Right atrium auricular region (tissue), 2 donors: ENCODE data around the gene RNF5. TPM values are rescaled to one million over a fixed set of nuclear protein-coding genes. Genes with fewer than 3 reads are reported as not detected.

Experiments used
- DNase-seq: peaks from one replicate; pipeline ENCODE4 v3.0.0-alpha.2; 2019; ENCODE audit warnings: low spot score
- H3K27ac ChIP-seq, 2 donors: fragments of 200-600 bp; sonication (generic); 1 replicate in 1 of 2; 2 replicates in 1 of 2; pipeline ENCODE4 v1.5.1; 2016 to 2019
- H3K27me3 ChIP-seq, 2 donors: fragments of 200-600 bp; sonication (generic); one replicate each; pipeline versions ENCODE4 v1.5.1 to v1.6.0; 2017 to 2019
- H3K36me3 ChIP-seq: fragments of 200-600 bp; sonication (generic); one replicate; pipeline ENCODE4 v1.5.1; 2016
- H3K4me1 ChIP-seq, 2 donors: fragments of 200-600 bp; sonication (generic); one replicate each; pipeline versions ENCODE4 v1.5.1 to v1.6.0; 2017 to 2019
- H3K4me3 ChIP-seq, 2 donors: fragments of 200-600 bp; sonication (generic); 1 replicate in 1 of 2; 2 replicates in 1 of 2; pipeline ENCODE4 v1.5.1; 2017 to 2019; ENCODE audit warnings: mild to moderate bottlenecking in 1 of 2, moderate library complexity in 1 of 2
- H3K9me3 ChIP-seq, 2 donors: fragments of 200-600 bp; sonication (generic); one replicate each; pipeline ENCODE4 v1.5.1; 2019
- total RNA-seq, 2 donors: library from RNA; depleted of rRNA; stranded (reverse); fragments of >200 nt; gene quantifications; one replicate each; pipeline ENCODE4 v1.1.0, GENCODE V29; 2016
- TF ChIP-seq, protein P1 (sequence below), 2 donors: fragments of 200-600 bp; sonication (generic); IDR thresholded peaks; one replicate each; pipeline ENCODE4 v1.5.1; 2019; ENCODE audit warnings: antibody characterized with exemption in 2 of 2

Gene RNF5, protein sequence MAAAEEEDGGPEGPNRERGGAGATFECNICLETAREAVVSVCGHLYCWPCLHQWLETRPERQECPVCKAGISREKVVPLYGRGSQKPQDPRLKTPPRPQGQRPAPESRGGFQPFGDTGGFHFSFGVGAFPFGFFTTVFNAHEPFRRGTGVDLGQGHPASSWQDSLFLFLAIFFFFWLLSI
- 100 to 1,000 TPM; 104 to 106 TPM for total RNA-seq

DNA sequence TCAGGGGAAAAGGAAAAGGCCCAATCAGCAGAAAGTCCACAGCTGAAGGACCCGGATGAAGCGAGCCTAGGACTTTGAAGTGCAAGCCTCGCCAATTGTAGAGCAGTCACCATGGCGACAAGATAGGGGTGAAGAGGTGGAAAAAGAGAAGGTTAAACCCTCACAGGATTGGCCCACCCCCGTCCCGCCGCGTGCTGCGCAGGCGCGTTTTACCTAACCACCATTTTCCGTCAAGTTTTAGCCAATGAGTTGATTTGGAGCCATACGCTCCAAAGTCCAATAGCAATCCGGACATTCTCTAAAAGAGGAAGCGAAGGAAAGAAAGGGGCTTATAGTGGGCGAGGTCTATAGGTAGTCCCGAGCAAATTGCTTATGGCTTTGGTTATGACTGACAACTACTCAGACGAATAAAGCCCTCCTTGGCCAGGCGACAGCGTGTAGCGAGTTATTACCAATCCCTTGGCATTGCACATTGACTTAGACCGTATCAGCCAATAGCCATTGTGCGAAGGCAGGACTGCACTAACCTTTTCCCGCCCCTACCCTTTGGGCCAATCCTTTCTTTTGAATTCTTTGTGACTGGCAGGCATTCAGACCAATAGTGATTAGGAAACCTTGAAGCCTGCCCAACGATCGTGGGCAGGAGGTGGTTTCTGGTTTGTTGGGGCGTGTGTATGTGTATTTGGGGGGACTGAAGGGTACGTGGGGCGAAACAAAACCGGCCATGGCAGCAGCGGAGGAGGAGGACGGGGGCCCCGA is at the start of gene RNF5:
Gene RNF5, plus strand, starts transcription at position 618 of the 759 bp plus-strand sequence. Its CDS starts 107 bp downstream, at position 725.
- Histone ChIP-seq H3K4me1 (peaks cover 0 to 61% of the 10 kb centered on the region in 2 donors), H3K9me3 (no peaks in the 10 kb centered on the region), H3K27ac (peak within 1 kb of the TSS; percentile 92 to 94), H3K36me3 (peaks cover 25% of the 10 kb centered on the region), H3K4me3 (peak within 1 kb of the TSS; percentile 88 to 95), H3K27me3 (no peaks in the 10 kb centered on the region)
- DNase-seq: peak; percentile 99
- TF ChIP-seq, protein P1, sequence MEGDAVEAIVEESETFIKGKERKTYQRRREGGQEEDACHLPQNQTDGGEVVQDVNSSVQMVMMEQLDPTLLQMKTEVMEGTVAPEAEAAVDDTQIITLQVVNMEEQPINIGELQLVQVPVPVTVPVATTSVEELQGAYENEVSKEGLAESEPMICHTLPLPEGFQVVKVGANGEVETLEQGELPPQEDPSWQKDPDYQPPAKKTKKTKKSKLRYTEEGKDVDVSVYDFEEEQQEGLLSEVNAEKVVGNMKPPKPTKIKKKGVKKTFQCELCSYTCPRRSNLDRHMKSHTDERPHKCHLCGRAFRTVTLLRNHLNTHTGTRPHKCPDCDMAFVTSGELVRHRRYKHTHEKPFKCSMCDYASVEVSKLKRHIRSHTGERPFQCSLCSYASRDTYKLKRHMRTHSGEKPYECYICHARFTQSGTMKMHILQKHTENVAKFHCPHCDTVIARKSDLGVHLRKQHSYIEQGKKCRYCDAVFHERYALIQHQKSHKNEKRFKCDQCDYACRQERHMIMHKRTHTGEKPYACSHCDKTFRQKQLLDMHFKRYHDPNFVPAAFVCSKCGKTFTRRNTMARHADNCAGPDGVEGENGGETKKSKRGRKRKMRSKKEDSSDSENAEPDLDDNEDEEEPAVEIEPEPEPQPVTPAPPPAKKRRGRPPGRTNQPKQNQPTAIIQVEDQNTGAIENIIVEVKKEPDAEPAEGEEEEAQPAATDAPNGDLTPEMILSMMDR (IDR thresholded peaks at IDR 0.05): no peak

DNA sequence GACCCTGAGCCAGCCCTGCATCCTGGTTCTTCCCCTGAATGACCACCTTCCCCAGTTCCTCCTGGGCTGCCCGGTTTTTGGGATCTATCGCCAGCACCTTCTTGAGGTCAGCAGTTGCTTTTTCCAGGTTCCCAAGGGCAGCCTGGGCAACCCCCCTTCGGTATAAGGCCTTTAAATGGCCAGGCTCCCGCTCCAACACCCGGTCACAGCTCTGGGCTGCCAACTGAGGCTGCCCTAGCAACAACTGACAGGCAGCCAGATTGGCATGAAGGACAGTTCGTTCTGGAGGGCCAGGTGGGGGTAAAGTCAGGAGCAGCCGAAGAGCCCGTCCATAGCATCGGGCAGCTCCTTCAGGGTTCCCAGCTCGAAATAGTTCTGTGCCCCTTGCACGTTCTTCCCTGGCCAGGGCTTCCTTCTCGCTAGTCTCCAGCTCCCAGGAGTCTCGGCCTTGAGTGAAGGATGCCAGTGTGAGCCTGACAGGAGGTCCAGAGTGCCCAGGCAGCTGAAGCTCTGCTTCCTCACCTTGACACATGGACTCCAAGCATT is 49.4 kb upstream of the RNF5 start:
- H3K27ac ChIP-seq: peak overlapping the region; percentile 90 to 96
- peak overlapping the region in 1 of 2 donors; percentile 71 for H3K4me3 ChIP-seq
- no peaks in the 10 kb centered on the region for H3K27me3 ChIP-seq
- TF ChIP-seq, protein P1 (IDR thresholded peaks at IDR 0.05): no peak
- peaks cover 18% of the 10 kb centered on the region for H3K36me3 ChIP-seq
- no peaks in the 10 kb centered on the region for H3K9me3 ChIP-seq
- DNase-seq: no peak
- peaks cover 0 to 30% of the 10 kb centered on the region in 2 donors for H3K4me1 ChIP-seq

DNA sequence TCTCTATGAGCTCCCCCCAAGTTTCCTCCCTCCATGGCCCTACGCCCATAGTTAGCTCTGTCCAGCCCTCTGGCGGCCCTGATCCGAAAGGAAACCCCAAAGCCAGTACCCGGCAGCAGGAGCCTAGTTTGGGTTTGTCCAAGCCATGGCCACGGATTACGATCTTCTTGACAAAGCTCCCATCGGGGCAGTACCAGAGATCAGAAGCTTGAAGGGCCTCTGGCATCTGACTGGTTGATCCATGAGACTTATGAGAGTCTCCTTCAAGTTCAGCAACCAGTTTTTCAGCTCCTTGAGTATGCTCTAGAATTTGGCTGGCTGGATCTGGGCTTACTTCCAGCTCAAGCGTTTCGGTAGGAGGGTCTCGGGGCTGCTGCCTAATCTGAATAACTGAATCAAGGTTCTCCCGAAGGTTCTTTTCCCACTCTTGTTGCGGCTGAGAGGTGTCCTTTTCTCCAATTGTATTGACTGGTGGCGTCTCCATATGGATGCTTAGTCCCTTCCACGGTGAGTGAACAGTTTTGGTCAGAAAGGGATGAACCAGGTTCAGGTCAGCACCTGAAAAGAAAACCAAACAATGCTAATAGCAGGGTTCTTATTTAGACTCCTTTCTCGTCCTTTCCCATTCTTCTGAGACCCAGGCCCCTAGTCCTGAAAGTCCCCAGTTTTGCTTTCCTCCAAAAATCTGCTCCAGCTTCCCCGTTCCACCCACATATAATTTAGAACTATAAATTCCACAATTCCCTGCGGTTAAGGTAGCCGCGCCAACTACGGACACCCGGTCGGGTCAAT is 48.7 kb upstream of the RNF5 start:
- Histone ChIP-seq H3K4me1 (peaks cover 0 to 30% of the 10 kb centered on the region in 2 donors), H3K27ac (peak overlapping the region; percentile 90 to 96), H3K27me3 (no peaks in the 10 kb centered on the region), H3K9me3 (no peaks in the 10 kb centered on the region), H3K36me3 (peaks cover 12% of the 10 kb centered on the region), H3K4me3 (peak overlapping the region; percentile 58 to 75)
- TF ChIP-seq, protein P1 (IDR thresholded peaks at IDR 0.05): no peak
- DNase-seq: peak; percentile 90

DNA sequence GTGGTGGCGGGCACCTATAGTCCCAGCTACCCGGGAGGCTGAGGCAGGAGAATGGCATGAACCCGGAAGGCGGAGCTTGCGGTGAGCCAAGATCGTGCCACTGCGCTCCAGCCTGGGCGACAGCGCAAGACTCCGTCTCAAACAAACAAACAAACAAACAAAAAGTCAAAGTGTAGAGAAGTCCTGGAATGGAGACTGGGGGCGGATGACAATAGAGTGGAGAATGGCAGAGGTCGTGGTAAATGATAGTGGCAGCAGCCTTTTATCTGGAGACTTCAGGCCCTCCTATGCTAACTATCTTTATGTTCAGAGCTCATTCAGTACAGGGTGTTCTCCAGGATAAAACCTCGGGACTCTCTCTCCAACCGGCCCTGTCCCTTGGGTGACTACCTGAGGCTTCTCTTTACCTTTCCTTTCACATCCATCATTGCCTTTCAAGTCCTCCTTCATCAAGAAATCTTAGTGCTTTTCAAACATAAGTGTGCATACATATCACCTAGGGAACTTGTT is 46.7 kb upstream of the RNF5 start:
- Histone ChIP-seq H3K4me3 (no peak overlapping the region), H3K27me3 (no peaks in the 10 kb centered on the region), H3K9me3 (no peaks in the 10 kb centered on the region), H3K27ac (no peak overlapping the region), H3K4me1 (peaks cover 0 to 27% of the 10 kb centered on the region in 2 donors), H3K36me3 (no peaks in the 10 kb centered on the region)
- no peak for DNase-seq
- TF ChIP-seq, protein P1 (IDR thresholded peaks at IDR 0.05): no peak

DNA sequence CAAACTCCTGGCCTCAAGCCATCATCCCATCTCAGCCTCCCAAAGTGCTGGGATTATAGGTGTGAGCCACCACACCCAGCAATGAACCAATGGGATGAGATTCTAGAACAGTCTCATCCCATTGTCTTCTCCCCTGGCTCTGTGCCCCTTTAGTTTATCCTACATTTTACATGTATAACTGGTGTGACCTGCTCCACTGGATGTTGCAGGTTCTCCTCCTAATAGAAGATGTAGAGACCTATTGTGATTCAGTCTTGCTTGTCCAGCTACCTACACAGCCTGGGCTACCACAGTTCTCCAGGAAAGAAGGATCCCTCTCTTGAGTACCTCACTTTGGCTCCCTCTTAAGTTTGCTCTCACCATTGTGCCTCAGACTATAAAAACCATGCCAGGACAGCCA is 46.1 kb upstream of the RNF5 start:
- Histone ChIP-seq H3K4me1 (peaks cover 0 to 21% of the 10 kb centered on the region in 2 donors), H3K36me3 (no peaks in the 10 kb centered on the region), H3K9me3 (no peaks in the 10 kb centered on the region), H3K27ac (no peak overlapping the region), H3K27me3 (no peaks in the 10 kb centered on the region), H3K4me3 (no peak overlapping the region)
- TF ChIP-seq, protein P1 (IDR thresholded peaks at IDR 0.05): no peak
- DNase-seq: no peak
